HG03520 (cell line): ENCODE data around the gene CHRM2.

Experiments
- ATAC-seq: cut with Tn5 transposase; IDR thresholded peaks from one replicate; pipeline ENCODE4 v1.9.1; 2021; ENCODE audit warnings: mild to moderate bottlenecking, moderate library complexity; ENCODE audit not compliant: unreplicated experiment

The CHRM2 gene

DNA sequence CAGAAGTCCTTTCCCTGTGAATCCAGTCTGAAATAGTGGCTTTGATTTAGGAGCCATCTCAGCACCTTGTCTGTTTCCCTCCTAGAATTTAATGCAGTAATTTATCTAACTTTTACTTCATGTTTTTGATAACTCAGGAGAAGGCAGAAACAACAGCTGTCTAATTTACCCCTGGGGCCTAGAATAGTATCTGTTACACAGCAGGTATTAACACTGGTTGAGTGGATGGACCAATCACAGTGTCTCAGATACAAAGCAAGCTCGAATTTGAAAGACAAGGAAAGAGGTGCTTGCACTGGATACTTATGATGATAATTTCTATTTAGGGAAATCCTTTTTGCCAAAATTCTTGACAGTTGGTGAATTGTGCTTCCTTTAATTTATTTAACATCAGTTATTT is 23.4 kb downstream of the CHRM2 start:
- ATAC-seq, result no peak

DNA sequence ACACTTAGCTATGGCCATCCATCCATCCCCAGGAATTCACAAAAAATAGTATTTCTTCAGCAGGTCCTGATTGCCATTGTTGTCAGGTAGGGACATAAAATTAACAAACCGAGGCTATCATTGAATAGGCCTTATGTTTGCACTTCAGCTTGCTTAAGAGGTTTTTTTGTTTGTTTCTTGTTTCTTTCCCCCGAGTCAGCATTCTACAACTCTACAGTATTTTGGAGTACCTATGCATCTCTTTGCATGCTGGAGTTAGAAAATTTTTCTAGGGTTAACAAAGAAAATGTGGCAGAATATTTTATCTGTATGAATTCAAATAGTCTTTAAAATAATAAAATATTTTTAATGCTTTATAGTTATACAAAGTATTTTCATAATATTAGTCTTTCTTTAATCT is 26.3 kb downstream of the CHRM2 start:
- no peak for ATAC-seq

DNA sequence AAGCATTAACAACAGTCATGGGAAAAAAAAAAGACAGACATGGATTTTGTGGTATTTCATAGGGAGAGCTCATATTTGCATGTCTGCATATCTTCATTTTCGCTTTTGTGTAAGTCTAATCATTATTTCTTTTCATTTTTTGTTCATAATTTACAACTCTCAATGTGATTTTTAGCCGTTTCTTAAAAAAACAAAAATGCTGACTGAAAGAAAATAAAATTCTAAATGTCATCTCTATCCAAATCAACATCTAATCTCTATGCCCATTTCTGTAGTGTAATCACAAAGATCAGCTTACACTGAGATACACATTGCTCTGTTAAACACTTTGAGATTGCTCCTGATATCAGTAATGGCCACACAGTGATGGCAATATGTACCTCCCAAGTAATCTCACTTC is 29.2 kb downstream of the CHRM2 start:
- ATAC-seq, result no peak

DNA sequence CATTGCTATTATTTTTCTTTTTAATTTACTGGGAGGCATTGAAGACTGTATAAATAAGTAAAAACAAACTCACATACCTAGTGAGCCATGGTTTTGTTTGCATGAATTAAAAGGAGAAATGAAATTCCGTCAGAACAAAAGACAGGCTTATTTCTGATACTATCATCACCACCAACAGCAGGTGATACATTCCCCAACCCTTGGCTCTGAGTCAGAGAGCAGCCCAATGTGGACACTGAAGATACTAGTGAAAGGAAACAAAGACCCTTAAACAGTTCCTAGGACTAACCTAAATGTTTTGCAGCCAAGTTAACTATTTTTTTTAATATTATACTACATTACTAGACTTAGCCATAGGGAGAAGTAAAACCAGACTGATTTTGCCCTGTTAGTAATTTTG is 31.6 kb downstream of the CHRM2 start:
- no peak for ATAC-seq

DNA sequence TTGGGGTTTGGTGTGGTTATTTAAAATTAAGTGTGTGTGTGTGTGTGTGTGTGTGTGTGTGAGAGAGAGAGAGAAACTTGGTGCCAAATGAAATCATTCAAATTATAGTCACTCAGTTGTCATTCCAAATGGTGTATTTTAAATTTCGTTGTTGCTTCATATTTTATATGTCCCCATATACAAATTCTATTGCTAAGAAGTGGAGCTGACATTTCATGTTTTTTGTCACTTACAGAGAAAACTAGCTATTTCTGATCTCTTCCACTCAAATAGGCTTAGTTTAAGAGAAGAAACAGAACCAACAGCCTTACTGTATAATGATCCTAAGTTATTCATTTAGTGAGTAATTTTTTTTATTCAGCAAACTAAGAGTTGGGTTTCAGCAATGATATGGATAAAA is 42.3 kb downstream of the CHRM2 start:
- ATAC-seq, result no peak

DNA sequence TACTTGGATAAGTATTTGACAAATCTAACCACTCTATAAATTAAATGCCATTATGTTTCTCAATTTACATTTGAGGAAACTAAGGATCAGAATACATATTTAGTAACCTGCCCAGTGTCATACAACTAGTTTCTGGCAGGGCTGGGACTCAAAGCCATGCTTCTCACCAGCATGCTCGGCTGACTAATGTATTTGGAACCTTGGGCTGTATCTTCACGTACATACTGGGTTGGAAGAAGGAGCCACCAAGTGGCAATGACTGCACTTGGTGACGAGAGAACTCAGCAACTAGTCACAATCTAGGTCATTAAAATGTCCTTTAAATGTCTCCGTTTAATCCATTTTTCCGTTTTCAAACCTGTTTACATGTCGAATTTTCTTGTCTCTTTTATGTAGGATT is 42.9 kb downstream of the CHRM2 start:
- no peak for ATAC-seq

GRCh38 chr7:136912339-136912738 is 43.9 kb downstream of the CHRM2 start:
- no peak for ATAC-seq

DNA sequence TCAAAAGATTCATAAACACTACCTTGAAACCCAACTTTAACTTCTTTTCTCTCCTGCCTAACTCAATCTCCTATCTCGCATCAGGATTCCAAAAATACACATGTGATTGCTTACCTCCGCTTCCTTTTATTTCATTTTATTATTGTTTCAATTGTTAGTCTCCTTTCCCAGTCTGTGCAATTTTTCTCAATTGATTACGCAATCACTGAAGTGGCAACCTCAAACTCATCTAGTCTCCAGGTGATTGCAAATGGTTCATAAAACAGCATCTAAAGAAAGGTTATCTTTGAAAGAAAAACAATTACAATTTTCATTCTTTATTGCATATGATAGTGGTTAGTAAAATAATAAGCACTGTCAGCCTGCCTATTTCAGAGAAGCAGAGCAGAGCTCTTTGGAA is 45.6 kb downstream of the CHRM2 start:
- ATAC-seq, result no peak

GRCh38 chr7:136919820-136920219 is 51.4 kb downstream of the CHRM2 start:
- ATAC-seq, result no peak

- no peak for ATAC-seq
These were observed 54.7 kb downstream of the CHRM2 start for GRCh38 chr7:136923111-136923667.

- no peak for ATAC-seq
These were observed 56.6 kb downstream of the CHRM2 start for GRCh38 chr7:136925044-136925443.

DNA sequence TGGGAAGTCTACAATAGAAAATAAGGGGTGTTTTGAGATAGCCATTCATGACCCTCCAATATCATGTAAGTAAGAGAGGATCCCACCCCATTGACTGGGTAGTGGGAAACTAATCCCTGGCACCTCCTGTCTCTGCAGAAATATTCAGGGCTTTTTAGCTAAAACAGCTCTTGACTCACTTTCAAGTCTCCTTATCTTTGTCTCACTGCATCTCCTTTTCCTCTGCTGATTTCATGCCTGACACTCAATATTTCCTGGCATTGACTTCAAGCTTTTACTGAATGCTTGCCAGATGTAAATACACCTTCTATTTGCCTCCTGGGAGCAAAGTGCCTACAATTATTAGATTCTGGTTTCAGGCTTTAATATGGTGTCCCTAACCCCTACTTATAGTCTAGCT is 57.1 kb downstream of the CHRM2 start:
- ATAC-seq, result no peak

GRCh38 chr7:136931169-136931867 is 62.9 kb downstream of the CHRM2 start:
- no peak for ATAC-seq

GRCh38 chr7:136937436-136937835 is 69.0 kb downstream of the CHRM2 start:
- no peak for ATAC-seq

DNA sequence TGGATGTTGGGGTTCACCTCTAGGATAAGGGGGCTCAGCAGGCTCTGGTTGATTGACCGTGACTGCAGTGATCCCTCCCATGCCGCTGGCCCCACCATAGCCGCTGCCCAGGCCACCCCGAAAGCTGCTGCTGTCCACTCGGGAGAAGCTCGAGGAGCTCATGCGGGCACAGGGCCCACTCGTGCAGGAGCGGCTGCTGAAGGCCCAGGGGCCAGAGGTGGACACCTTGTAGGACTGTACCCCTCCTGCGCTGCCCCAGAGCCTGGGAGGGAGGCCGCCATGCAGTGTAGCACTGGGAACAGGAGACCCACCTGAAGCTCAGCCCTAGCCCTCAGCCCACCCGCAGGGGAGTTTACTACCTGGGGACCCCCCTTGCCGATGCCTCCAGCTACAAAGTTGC is 70.0 kb downstream of the CHRM2 start:
- no peak for ATAC-seq

DNA sequence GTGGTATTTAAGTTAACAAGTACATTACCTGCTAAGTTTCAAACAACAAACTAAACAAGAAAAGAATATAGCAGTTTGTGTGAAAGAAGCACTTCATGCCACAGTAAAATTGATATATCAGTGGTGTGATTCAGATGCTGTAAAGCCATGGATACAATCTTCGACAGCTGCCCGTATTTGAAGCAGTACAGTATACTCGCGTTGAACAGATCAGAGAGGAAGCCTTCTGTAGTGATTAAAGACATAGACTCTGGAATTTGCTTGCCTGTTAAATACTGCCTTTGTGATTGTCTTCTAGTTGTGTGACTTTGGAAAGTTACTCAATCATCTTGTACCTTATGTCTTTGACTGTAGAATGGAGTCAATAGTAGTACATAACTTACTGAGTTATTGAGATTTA is 71.7 kb downstream of the CHRM2 start:
- no peak for ATAC-seq

GRCh38 chr7:136940917-136941316 is 72.5 kb downstream of the CHRM2 start:
- no peak for ATAC-seq

DNA sequence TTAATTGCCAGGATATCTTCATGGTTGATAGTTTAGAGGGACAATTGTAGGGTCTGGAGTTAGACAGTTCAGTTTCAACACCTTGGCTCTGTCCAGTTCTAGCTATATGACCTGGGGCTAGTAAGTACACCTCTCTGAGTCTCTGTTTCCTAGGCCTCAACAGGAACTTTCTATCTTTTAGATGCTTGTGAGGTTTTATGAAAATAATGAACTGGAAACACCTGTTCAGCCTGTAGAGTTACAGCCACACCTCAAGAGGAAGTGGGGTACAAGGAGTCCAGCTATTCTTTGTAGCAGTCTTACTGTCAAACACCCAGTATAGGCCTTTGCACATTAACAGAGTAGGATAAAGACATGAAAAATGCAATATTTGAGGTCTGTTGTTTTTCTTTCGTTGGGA is 73.4 kb downstream of the CHRM2 start:
- ATAC-seq, result no peak

GRCh38 chr7:136942401-136942800 is 73.9 kb downstream of the CHRM2 start:
- no peak for ATAC-seq

- ATAC-seq, result no peak
These were observed 74.5 kb downstream of the CHRM2 start for GRCh38 chr7:136942994-136943393.

- ATAC-seq, result no peak
These were observed 78.9 kb downstream of the CHRM2 start for GRCh38 chr7:136947347-136947746.

DNA sequence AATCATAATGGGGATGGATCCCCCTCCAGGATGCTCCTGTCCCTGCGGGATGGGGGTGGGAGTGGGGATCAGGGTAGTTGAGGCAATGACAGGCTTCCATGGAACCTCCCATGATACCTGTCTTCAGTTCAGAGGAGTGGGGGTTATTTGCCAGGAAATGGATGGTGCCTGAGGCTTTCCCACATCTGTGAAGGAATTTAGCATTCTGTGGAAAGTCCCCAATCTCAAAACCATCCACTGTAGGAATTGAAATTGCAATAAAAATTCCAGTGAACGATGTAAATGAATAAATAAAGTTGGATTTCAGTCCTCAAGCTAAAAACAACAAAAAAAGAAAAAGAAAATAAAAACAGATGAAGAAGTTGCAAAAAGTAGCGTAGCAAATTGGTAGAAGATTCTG is 81.9 kb downstream of the CHRM2 start:
- no peak for ATAC-seq

DNA sequence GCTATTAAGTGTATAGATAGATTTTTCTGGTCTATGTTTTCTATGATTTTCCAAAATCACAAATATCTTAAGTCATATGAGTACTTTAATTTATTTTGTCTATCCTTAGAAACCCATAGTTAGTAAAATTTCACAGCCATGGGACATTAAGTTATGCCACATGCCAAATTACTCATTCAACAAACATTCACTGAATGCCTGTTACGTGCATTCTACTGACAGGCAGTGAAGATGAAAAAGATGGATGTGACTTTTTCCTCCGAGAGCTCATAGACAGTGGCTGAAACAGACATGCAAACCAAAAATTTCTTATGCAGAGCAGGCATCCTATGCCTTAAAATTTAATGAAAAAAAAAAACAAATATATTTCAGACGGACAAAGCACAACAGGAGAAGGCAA is 84.9 kb downstream of the CHRM2 start:
- no peak for ATAC-seq
